Measurements from ENCODE around the gene KCTD10. TPM values are rescaled to one million over a fixed set of nuclear protein-coding genes. Genes with fewer than 3 reads are reported as not detected.
"Not testable (repeated sequence)": the region's sequence is repeated elsewhere in the genome, so short reads cannot be mapped to it uniquely, and the experiment has no call there.

KCTD10 gene
- total RNA-seq, 1 experiment from 2014 or later: 23.4 TPM

DNA sequence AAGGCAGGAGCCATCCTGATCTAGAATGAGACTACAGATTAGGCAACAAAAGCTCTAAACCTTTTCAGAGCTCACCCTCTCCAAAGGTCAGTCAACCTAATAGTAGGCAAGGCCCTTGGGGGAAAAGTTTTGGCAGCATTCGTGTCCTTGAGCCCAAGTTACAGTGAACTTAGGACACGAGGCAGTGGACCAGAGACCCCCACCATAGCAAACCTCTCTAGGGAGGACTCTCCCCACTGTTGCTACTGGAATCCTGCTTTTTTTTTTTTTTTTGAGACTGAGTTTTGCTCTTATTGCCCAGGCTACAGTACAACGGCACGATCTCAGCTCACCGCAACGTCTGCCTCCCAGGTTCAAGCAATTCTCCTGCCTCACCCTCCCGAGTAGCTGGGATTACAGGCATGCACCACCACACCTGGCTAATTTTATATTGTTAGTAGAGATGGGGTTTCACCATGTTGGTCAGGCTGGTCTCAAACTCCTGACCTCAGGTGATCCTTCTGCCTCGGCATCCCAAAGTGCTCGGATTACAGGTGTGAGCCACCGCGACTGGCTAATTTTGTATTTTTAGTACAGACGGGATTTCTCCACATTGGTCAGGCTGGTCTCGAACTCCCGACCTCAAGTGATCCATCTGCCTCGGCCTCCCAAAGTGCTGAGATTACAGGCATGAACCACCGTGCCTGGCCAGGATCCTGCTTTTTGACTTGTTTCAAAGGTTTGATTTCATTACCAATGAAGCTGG, 3.4 kb downstream of the KCTD10 start:
- DNase-seq (ENCODE audit: low spot score): not testable (repeated sequence)

DNA sequence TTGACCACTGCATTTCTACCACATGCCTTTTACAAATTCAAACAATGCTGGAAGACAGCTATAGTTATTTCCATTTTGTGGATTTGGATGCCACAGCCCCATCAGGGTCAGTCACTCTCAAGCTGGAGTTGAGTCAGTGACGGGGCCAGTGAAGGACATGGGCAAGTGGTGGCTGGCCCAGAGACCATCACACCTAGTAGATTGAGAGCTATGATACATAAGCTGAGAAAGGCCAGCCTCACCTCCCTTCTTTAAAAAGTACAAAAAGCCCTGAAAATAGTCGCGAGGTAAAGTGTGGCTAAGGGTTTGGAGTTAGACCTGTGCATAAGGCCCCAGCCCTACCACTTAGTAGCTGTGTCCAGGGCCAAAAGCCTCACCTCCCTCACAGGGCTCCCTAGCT, 4.1 kb downstream of the KCTD10 start:
- DNase-seq (ENCODE audit: low spot score): no peak

DNA sequence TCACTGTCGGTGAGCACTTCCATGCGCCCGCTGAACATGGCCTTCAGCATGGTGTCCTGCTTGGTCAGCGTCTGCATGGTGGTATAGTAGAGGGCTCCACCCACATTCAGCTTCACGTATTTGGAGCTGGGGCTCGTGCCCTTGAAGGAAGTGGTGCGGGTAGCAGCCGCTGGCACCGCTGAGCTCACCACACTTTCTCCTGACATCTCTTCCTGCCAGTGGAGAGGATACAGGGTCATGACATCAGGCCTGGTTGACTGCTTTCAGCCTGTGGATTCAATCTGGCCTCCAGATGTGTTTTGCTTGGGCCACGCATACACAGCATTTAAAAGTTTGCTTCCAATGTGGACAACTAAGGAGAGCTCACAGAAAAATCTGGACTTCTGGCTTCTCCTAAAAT, 7.6 kb downstream of the KCTD10 start:
- DNase-seq (ENCODE audit: low spot score): no peak

DNA sequence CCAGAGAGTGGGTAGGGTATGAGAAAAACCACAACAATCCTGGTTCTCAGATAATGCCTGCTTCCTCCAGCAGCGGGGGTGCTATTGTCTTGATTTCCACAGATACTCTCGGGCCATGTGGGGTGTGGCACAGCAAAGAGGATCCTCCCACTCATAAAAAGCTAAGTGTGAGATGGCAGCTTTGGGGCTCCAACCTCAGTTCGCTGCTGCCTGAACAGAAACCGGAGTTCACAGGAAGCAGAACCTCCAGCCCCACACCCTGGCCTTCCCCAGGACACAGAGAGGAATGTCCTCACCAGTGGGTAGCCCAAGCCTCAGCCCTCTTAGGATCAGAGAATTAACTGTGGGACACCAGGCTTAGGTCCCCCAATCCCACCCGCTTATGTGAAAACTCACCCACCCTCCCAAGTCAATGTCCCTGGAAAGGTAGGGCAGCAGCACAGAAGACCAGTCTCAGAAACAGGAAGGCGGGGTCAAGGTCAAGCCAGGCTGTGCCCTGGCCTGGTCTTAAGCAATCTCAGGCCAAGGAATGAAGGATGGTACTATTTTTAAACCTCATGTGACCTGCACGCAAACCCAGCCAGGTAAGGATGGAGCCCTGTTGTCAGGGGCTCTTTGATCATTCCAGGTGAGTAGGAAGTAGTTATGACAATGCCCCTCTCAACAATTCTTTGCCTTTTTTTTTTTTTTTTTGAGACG, 9.0 kb downstream of the KCTD10 start:
- no peak for DNase-seq (ENCODE audit: low spot score)

DNA sequence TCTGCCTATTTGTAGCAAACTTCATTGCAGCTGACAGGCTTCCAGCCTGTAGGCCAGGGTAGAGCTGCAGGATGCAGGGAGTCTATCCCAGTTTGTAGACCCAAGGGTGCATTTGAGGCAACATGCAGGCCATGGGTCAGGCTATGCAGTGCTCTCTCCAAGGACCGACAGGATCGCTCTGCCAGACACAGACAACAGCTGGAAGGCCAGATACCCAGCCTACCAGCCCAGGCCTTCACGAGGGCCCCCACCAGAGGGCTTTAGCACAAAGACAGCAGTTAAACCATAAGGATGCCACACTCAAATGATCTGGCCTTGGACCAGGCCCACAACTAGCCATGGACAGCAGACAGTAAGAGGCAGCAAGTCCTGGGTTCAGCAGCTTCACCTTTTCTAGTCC, 10.3 kb downstream of the KCTD10 start:
- DNase-seq (ENCODE audit: low spot score): no peak

DNA sequence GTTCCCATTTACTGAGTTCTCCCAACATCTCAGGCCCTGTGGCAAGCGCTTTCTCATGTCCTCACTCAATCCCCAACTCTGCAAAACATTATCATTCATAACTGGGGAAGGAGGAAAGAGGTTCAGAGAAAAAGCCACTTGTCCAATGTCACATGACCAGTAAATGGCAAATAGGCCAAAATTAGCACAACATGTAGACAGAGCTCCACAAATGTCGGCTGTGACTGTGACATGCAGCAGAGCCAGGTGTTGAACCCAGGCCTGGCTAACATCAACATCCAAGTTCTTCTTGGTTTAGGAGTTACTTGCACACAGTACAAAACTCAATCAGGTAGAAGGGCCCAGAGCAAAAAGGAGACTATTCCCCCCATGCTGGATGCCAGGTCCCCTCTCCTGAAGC, 10.8 kb downstream of the KCTD10 start:
- DNase-seq (ENCODE audit: low spot score): no peak

DNA sequence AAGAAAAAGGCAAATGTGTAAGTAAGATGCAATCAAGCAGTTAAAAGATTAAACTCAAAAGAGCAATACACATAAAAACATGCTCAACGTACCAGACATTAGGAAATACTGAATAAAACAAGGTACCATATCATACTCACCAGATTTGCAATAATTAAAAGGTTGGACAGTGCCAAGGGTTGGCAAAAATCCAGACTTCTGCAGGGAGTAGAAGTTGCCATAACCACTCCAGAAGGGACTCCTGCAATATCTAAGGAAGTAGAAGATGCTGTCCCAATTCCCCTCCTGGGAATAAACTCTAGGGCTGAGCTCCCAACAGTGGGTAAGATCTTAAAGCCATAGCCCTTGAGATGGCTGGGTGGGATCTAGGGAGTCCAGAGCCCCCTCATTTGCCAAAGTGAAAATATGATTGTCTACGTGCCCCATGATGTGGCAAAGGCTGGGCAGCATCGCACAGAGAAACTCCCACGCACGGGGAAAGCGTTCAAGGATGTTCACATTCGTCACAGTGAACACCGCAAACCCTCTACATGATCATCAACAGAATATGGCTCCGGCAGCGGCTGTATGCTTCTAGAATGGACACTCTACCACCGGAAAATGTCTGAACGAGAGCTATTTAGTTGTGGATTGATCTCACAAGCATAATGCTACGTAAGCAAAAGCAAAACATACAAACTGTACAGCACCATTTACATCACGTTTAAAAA, 12.3 kb downstream of the KCTD10 start:
- no peak for DNase-seq (ENCODE audit: low spot score)

DNA sequence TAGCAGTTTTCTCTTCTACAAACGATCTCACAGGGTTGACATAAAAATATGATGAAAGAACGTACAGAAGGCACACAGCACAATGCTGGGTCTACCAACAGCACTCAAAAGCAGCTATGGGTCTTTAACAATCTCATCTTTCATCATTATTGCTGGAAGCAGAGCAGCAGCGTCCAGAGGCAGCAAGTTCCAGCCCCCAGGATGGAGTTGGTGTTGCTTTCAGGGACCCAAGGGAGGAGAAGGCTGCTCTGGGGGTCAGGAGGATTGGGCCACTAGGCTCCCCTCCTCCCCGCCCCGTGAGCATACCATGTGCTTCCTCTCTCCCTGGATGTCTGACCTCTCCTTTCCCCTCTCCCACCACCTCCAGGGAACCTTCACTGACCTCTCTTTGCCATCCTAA, 13.3 kb downstream of the KCTD10 start:
- peak; percentile 20 for DNase-seq (ENCODE audit: low spot score)

DNA sequence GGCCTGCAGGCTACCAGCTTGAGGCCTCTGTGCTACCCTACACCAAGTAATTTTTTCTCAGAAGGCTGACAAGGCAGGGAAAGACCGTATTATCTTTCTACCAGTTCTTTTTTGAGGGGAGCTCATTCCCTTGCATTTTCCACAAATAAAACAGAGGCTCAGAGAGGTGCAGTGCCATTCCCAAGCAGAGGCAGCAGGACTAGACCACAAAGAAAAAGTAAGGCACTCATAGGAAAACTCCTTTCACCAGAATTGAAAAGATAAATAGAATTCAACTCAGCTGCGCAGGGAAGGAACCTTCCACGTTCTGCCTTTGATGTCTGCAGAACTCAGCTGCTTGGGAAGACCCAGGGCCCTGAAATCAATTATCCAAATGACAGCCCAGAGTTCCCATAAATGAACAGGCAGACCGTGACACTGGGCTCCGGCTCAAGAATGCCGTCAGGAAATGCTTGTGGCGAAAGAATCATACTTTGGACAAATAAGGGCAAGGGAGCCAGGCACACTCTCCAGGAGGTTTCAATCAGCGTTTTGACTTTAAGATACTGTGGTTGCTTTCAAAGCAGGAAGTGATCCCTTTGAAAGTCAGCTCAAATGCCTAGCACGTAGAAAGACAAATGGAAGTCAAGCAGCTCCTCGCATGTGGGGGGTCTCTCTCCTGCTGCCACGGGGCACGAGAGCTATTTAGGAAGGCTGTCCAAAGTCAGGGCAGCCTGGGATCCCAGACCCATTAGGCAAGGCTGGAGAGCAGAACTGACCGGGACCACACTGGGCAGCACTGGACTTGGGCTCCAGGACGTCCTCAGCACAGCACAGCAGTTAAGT, 14.0 kb downstream of the KCTD10 start:
- DNase-seq (ENCODE audit: low spot score): peak; percentile 98

DNA sequence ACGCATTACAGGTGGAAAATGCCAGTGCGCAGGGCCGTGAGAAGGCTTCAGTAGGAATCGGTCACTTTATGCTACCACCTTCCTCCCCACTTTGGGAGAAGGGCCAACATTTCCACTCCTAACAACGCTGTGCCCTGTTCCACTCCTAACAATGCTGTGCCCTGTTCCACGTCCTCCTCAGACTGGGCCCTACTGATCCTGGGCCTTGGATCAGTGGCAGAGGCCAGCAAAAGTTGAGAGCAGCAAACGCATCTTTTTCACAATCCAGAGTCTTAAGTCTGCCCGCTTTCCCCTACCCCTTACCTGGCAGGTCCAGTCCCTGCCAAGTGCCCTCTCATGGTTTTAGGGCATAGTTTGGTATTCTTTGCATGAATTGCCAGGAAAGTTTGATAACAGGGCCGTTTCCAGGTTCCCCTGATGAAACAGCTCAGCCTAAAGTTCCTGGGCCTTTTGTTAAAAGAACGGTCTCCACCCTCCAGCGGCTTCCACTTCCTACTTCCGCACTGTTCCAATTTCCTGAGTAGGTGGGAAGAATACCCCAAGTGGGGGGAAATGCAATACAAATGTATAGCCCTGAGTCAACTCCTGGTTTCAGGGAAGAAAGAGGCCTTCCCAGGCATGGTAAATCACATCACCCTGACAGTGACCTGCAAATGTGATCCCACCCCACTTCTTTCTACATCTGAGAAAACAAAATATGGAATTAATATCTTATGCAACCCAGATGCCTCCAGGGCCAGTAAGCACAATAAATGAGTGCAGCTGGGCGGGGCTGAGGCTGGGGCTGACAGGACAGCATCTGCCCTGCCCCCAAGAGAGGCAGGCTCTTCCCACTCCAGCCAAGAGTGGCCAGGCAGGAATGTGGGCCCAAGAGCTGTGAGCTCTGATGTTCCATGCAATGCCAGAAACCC, 15.0 kb downstream of the KCTD10 start:
- DNase-seq (ENCODE audit: low spot score): peak; percentile 87

DNA sequence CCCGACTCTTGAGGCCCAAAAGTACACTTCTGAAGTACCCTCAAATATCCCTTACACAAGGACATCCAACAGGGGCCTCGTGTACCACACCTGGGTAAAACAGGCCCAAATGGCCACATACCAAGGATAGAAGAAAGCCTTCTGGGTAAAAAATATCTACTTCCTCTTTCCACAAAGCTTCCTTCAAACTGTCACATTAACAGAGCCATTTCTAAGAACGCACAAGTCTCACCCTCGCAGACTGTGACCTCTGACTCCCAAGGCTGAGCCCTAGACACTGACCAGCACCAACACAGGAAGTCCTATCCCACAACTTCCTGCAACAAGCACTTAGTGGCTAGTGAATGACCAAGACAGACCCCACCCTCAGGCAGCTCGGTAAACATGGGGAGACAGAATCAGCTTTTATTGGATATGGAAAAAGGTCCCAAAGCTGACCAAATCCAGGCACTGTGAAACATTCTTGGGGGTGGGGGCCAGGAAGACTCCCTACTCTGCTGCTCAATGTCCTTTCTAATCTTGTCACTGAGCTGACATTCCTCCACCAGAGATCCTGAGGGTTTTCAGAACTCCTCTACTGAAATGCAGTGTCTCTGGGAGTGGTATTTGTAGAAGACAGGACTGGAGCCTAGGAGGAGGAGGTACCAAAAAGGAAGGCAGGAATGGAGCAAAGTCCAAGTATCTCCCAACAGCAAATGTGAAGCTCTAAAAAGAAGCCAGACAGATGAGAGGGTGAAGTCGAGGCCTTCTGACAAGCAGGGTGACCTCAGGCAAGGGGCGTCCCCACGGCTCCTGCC, 15.9 kb downstream of the KCTD10 start:
- peak; percentile 65 for DNase-seq (ENCODE audit: low spot score)

DNA sequence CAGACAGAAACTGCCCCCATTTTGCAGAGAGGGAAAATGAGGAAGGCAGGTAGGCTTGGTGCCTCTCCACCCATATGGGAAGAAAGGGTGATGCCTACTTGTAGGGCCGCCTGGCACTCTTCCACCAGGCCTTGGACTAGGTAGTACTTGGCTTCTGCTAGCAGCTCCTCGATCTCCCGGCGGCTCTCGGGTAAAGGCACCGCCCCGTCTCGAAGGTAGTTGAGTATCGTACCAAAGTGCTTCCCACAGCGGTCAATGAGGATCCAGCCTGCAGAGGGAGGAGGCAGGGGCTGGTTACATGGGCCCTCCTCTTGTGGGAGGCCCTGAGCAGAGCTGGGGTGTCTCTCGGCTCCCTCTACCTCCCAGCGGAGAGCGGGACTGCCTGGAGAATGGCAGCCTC, 16.6 kb downstream of the KCTD10 start:
- DNase-seq (ENCODE audit: low spot score): no peak

DNA sequence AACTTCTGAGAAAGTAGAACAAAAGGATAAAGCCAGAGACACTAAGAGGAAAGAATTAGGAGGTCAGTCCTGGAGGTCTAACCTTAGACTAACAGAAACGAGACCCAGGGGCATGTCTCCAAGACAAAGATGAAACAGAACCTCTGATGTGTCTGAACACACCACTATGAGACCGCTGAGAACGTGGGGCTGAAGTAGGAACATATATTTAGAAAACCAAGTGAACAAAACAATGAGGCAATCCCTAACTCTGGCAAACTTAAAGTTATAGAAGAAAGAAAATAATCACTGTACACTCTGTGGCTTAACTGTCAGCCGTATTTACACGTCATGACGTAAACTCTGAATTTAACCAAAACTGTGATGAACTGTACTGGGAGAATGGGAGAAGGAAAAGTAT, 17.9 kb downstream of the KCTD10 start:
- no peak for DNase-seq (ENCODE audit: low spot score)

DNA sequence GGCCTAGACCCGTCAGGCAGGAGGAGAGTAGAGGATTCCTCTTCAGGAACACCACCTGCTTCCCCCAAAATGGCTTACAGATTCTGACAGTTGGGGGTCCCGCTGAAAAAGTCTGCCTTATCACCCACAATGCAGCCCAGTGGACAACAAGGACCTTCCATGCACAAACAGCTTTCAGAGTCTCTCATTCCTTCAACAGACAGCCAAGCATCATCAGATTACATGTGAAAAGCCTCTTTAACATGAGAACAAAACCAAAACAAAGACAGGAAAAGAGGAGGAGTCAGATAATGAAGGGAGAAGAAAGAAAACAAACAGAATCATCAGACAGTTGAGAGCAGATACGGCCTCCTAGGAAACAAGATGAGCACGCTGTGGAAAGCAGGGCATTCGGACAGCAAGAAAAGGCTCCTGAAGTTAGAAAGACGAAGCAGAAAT, 18.3 kb downstream of the KCTD10 start:
- DNase-seq (ENCODE audit: low spot score): no peak

DNA sequence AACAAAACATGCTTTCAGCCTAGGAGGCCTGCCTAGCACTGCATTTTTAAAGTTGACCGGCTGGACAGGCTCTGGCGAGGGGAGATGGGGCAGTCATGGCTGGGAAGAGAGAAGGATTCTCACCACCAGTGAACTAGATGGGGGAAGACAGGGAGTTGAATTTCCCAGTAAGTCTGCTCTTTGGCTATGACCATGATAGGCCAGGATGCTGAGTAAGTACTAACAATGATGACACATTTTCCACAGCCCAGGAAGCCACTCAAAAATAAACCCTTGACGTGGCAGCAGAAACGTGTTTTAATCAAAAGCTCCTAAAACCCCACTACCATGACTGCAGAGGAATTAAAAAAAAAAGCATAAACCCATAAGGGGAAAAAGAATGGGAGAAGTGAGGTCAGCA, 19.0 kb downstream of the KCTD10 start:
- no peak for DNase-seq (ENCODE audit: low spot score)

DNA sequence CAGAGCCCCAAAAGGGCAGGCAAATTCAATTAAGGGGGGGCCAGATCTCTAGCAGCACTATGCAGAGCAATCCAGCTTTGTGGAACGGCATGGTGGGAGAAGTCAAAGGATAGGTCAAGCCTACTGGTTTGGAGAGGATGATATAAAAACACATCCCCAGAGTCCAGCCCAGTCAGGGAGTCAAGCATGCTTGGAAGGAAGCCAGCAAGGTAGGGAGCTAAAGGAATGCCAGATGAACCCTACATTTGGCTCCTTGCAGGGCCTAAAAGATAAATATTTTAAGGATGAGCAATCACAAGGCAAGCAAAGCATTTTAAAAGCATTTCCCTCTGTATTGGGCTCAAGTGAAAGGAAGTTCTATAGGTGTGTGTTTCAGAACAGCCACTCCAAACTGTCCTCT, 21.4 kb downstream of the KCTD10 start:
- DNase-seq (ENCODE audit: low spot score): no peak

DNA sequence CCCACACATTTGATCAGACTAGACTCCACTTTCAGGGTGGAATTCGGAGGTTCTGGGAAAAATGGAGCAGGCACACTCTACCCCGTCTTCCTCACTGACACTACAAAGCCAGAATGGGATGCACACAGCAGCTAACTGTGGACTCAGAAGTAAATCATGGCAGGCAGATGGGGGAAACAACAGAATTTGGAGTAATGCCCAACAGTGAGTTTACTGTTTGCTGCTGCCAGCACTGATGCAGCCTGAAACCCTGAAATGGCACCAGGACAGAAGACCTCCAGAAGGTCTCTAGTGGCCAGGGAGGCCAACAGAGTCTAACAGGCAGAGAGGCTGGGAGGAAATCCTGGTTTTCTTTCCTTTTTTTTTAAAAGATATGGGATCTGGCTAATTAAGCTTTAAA, 24.6 kb downstream of the KCTD10 start:
- no peak for DNase-seq (ENCODE audit: low spot score)

DNA sequence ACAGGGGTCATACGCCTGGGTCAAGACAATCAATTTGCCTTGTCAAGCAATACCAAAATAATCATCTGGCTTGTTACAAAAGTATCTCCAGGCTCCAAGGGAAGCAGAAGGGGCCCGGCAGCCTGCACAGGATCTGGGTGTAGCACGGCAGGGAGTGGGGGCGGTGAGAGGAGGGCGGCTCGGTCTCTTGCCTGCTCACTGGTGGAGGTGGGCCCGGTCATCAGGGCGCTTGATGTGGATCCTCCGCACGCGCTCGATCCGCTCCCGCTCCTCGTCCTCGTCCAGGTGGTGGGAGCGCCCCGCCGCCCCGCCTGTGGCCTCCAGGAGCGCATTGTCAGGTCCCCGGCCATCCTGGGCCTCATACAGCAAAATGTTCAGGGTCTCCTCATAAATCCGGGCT, 25.7 kb downstream of the KCTD10 start:
- DNase-seq (ENCODE audit: low spot score): no peak

DNA sequence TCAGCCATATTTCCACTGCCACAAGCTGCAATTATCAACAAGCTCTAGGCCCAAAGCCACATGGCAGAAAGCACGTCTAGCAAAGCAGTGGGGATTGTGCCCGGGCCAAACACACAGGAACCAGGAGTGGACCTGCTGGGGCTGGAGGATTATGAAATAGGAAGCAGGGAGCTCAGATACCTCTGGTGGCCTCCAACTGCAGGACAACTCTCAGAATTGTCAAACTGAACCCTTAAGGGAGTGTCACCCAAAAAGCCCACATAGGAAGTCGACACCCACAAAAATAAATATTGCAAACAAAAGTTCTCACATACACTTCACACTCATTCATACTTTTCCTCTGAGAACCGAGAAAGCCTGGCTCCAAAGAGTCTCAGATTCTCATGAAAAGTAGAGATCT, 26.1 kb downstream of the KCTD10 start:
- no peak for DNase-seq (ENCODE audit: low spot score)
